COR-L47 (cell line): ENCODE results near the gene CDC42BPA.
"Not testable (repeated sequence)": the region's sequence is repeated elsewhere in the genome, so short reads cannot be mapped to it uniquely, and the experiment has no call there.

ENCODE experiments used
- DNase-seq: peaks from one replicate; lab custom pipeline; 2025; lab: John Stamatoyannopoulos, UW

The CDC42BPA gene

GRCh38 chr1:226960944-226961765 lies 357.1 kb downstream of the CDC42BPA start:
- no peak for DNase-seq

GRCh38 chr1:226960256-226960655 lies 358.0 kb downstream of the CDC42BPA start:
- no peak for DNase-seq

- no peak for DNase-seq
Measured at GRCh38 chr1:226958300-226958699, 360.0 kb downstream of the CDC42BPA start.

GRCh38 chr1:226957714-226958113 lies 360.6 kb downstream of the CDC42BPA start:
- DNase-seq, result no peak

GRCh38 chr1:226956942-226957713 lies 361.2 kb downstream of the CDC42BPA start:
- DNase-seq, result no peak

- DNase-seq, result not testable (repeated sequence)
Measured at GRCh38 chr1:226955857-226956256, 362.4 kb downstream of the CDC42BPA start.

- DNase-seq, result no peak
Measured at GRCh38 chr1:226954777-226955176, 363.5 kb downstream of the CDC42BPA start.

GRCh38 chr1:226954337-226954736 lies 364.0 kb downstream of the CDC42BPA start:
- DNase-seq, result no peak

- DNase-seq, result no peak
Measured at GRCh38 chr1:226953175-226953800, 365.0 kb downstream of the CDC42BPA start.

GRCh38 chr1:226952118-226952441 lies 366.2 kb downstream of the CDC42BPA start:
- DNase-seq, result no peak

GRCh38 chr1:226951286-226952117 lies 366.8 kb downstream of the CDC42BPA start:
- no peak for DNase-seq

- no peak for DNase-seq
Measured at GRCh38 chr1:226950871-226951270, 367.4 kb downstream of the CDC42BPA start.

GRCh38 chr1:226950316-226950715 lies 368.0 kb downstream of the CDC42BPA start:
- DNase-seq, result no peak

GRCh38 chr1:226949401-226949800 lies 368.9 kb downstream of the CDC42BPA start:
- DNase-seq, result no peak

- DNase-seq, result no peak
Measured at GRCh38 chr1:226948996-226949395, 369.3 kb downstream of the CDC42BPA start.

- DNase-seq, result no peak
Measured at GRCh38 chr1:226948480-226948879, 369.8 kb downstream of the CDC42BPA start.

GRCh38 chr1:226948051-226948450 lies 370.2 kb downstream of the CDC42BPA start:
- no peak for DNase-seq

- no peak for DNase-seq
Measured at GRCh38 chr1:226946841-226947240, 371.5 kb downstream of the CDC42BPA start.

- DNase-seq, result no peak
Measured at GRCh38 chr1:226946285-226946684, 372.0 kb downstream of the CDC42BPA start.

- DNase-seq, result no peak
Measured at GRCh38 chr1:226945858-226946245, 372.4 kb downstream of the CDC42BPA start.

- DNase-seq, result peak; percentile 92
Measured at GRCh38 chr1:226945106-226945857, 373.0 kb downstream of the CDC42BPA start.
